Dermis microvascular lymphatic vessel endothelial cell (primary cell): ENCODE results near the gene CPAMD8. TPM values are rescaled to one million over a fixed set of nuclear protein-coding genes. Genes with fewer than 3 reads are reported as not detected.

ENCODE experiments used
- DNase-seq, 2 donors: peaks; one replicate each; pipeline versions ENCODE4 v3.0.0 to v3.0.0-alpha.2; 2010; ENCODE audit warnings: low read depth in 2 of 2
- total RNA-seq: library from RNA; depleted of rRNA; stranded (reverse); fragments of >200 nt; gene quantifications from 2 replicates; pipeline ENCODE4 v1.2.1, GENCODE V29; 2014

The CPAMD8 gene
- total RNA-seq, 1 donor from 2014 or later = 1.5 TPM

DNA sequence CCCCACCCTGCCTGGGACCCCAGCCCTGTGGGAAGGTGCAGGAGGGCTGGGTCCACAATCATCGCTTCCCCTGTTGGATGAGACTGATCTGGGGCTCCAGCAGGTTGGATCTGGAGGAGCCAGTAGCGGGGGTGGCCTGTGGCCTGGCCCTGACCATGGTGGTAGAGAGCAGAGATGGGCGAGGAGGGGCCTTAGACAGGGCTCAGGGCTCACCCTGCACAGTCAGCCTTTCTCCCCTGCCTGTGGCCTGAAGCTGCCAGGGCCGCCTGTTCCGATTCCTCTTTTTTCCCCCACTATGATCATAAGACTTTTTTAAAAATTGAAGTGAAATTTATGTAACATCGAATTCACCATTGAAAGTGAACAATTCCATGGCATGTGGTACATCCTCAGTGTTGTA, 179.2 kb downstream of the CPAMD8 start:
- no peak for DNase-seq

- DNase-seq = no peak
Measured at GRCh38 chr19:16846901-16847300, 179.7 kb downstream of the CPAMD8 start.

Other genes with a start within 250 kb of the CPAMD8 start
- gene SIN3B, start 197.4 kb downstream of the CPAMD8 start, total RNA-seq = 14.4 and 40.0 TPM in 2 replicates
- gene F2RL3, start 137.8 kb downstream of the CPAMD8 start, total RNA-seq = 2.6 and 13.9 TPM in 2 replicates
- 2.8 and 4.4 TPM in 2 replicates for gene HAUS8, start 48.6 kb upstream of the CPAMD8 start, total RNA-seq
- 27.1 and 38.3 TPM in 2 replicates for gene MYO9B, start 49.0 kb upstream of the CPAMD8 start, total RNA-seq
- 11.6 and 15.4 TPM in 2 replicates for gene USE1, start 188.5 kb upstream of the CPAMD8 start, total RNA-seq
- 2.1 and 7.0 TPM in 2 replicates for gene OCEL1, start 199.4 kb upstream of the CPAMD8 start, total RNA-seq
- 31.6 and 32.9 TPM in 2 replicates for gene NR2F6, start 219.1 kb upstream of the CPAMD8 start, total RNA-seq
- gene USHBP1, start 237.9 kb upstream of the CPAMD8 start, total RNA-seq = 20.9 and 37.4 TPM in 2 replicates
- gene BABAM1, start 240.6 kb upstream of the CPAMD8 start, total RNA-seq = 80.7 and 95.3 TPM in 2 replicates